Measurements from ENCODE around the gene MON1A.
"Not testable (repeated sequence)": the region's sequence is repeated elsewhere in the genome, so short reads cannot be mapped to it uniquely, and the experiment has no call there.

DNA sequence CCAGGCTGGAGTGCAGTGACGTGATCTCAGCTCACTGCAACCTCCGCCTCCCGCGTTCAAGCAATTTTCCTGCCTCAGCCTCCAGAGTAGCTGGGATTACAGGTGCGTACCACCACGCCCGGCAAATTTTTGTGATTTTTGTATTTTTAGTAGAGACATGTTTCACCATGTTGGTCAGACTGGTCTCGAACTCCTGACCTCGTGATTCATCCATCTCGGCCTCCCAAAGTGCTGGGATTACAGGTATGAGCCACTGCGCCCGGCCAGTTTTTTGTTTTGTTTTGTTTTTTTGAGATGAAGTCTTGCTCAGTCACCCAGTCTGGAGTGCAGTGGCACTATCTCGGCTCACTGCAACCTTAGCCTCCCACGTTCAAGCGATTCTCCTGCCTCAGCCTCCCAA is 2.7 kb upstream of the MON1A start:
- TF ChIP-seq, protein P1, sequence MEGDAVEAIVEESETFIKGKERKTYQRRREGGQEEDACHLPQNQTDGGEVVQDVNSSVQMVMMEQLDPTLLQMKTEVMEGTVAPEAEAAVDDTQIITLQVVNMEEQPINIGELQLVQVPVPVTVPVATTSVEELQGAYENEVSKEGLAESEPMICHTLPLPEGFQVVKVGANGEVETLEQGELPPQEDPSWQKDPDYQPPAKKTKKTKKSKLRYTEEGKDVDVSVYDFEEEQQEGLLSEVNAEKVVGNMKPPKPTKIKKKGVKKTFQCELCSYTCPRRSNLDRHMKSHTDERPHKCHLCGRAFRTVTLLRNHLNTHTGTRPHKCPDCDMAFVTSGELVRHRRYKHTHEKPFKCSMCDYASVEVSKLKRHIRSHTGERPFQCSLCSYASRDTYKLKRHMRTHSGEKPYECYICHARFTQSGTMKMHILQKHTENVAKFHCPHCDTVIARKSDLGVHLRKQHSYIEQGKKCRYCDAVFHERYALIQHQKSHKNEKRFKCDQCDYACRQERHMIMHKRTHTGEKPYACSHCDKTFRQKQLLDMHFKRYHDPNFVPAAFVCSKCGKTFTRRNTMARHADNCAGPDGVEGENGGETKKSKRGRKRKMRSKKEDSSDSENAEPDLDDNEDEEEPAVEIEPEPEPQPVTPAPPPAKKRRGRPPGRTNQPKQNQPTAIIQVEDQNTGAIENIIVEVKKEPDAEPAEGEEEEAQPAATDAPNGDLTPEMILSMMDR (IDR thresholded peaks at IDR 0.05; ENCODE audit: insufficient read depth, low read depth, low read length): not testable (repeated sequence)
- not testable (repeated sequence) for TF ChIP-seq EZH2 (IDR thresholded peaks at IDR 0.05; ENCODE audit: insufficient read depth, low read length)
